ENCODE measurements around the gene SCGB3A1. TPM values are rescaled to one million over a fixed set of nuclear protein-coding genes. Genes with fewer than 3 reads are reported as not detected.

Gene SCGB3A1
- total RNA-seq, 1 experiment from 2014 or later, result not detected

- Mint-ChIP-seq H3K36me3 (ENCODE audit: insufficient read depth, unreplicated experiment) (no peaks in the 10 kb centered on the region), H3K27ac (ENCODE audit: unreplicated experiment) (no peak overlapping the region), H3K9me3 (ENCODE audit: low read depth, unreplicated experiment) (no peaks in the 10 kb centered on the region), H3K4me3 (ENCODE audit: low read depth, unreplicated experiment) (no peak overlapping the region), H3K4me1 (ENCODE audit: low read depth, unreplicated experiment) (peaks cover 11% of the 10 kb centered on the region), H3K27me3 (ENCODE audit: unreplicated experiment) (peaks cover 74% of the 10 kb centered on the region)
- CTCF ChIA-PET, result no interaction called here
- DNase-seq, result no peak
- no peak for TF ChIP-seq CTCF (IDR thresholded peaks at IDR 0.05; ENCODE audit: unreplicated experiment)
- intact Hi-C loops (cut with micrococcal nuclease; ENCODE audit: unreplicated experiment), result no loop called here
- no TSS peak for BruUV-seq (replicated peaks)
Measured at GRCh38 chr5:180623411-180623834, 32.1 kb upstream of the SCGB3A1 start.

- BruUV-seq (replicated peaks), result no TSS peak
- Mint-ChIP-seq H3K4me1 (ENCODE audit: low read depth, unreplicated experiment) (peaks cover 11% of the 10 kb centered on the region), H3K27ac (ENCODE audit: unreplicated experiment) (no peak overlapping the region), H3K36me3 (ENCODE audit: insufficient read depth, unreplicated experiment) (no peaks in the 10 kb centered on the region), H3K9me3 (ENCODE audit: low read depth, unreplicated experiment) (no peaks in the 10 kb centered on the region), H3K27me3 (ENCODE audit: unreplicated experiment) (peaks cover 79% of the 10 kb centered on the region), H3K4me3 (ENCODE audit: low read depth, unreplicated experiment) (no peak overlapping the region)
- no peak for TF ChIP-seq CTCF (IDR thresholded peaks at IDR 0.05; ENCODE audit: unreplicated experiment)
- DNase-seq, result no peak
- intact Hi-C loops (cut with micrococcal nuclease; ENCODE audit: unreplicated experiment), result no loop called here
- CTCF ChIA-PET, result no interaction called here
Measured at GRCh38 chr5:180622910-180623309, 31.6 kb upstream of the SCGB3A1 start.

DNA sequence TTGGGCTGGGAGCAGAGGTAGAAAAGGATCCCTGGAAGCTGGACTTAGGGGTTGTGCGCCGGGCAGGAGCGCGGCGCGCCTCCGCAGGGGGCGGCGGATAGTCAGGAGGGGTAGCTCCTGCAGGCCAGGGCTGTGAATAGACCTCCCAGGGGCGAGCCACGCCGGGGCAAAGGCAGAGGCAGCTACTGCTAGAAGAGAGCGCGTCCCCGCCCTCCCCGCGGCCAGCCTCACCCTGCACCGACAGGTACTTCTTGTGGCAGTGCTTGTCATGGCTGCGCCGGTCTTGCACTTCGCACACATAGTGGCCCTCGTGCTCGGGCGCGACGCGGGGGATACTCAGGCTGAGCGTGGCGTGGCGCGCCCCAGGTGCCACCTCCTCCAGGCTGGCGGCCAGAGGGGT is 30.0 kb upstream of the SCGB3A1 start:
- CTCF ChIA-PET, result no interaction called here
- no peak for DNase-seq
- intact Hi-C loops (cut with micrococcal nuclease; ENCODE audit: unreplicated experiment), result no loop called here
- Mint-ChIP-seq H3K4me3 (ENCODE audit: low read depth, unreplicated experiment) (no peak overlapping the region), H3K9me3 (ENCODE audit: low read depth, unreplicated experiment) (no peaks in the 10 kb centered on the region), H3K36me3 (ENCODE audit: insufficient read depth, unreplicated experiment) (no peaks in the 10 kb centered on the region), H3K4me1 (ENCODE audit: low read depth, unreplicated experiment) (peaks cover 11% of the 10 kb centered on the region), H3K27me3 (ENCODE audit: unreplicated experiment) (peaks cover 74% of the 10 kb centered on the region), H3K27ac (ENCODE audit: unreplicated experiment) (no peak overlapping the region)
- BruUV-seq (replicated peaks), result no TSS peak
- no peak for TF ChIP-seq CTCF (IDR thresholded peaks at IDR 0.05; ENCODE audit: unreplicated experiment)

DNA sequence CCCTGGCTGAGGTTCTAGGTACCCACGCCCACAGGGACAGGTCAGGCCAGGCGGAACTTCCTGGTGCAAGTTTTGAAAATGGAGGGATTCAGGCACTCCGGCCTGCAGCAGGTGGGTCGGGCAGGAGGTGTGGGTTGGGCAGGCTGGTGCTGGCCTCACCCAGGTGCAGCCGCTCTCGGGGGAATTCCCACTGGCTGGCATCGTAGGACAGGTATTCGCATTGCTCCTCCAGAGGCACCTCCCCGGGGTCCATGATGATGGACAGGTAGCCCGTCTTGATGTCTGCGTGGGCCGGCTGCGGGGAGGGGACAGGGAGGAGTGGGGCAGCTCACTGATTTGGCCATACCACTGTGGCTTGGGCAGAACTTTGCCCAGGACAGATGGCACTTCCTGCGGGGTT is 28.7 kb upstream of the SCGB3A1 start:
- peaks cover 78% of the 10 kb centered on the region for H3K27me3 Mint-ChIP-seq (ENCODE audit: unreplicated experiment)
- H3K9me3 Mint-ChIP-seq (ENCODE audit: low read depth, unreplicated experiment), result no peaks in the 10 kb centered on the region
- peaks cover 11% of the 10 kb centered on the region for H3K4me1 Mint-ChIP-seq (ENCODE audit: low read depth, unreplicated experiment)
- no peak for TF ChIP-seq CTCF (IDR thresholded peaks at IDR 0.05; ENCODE audit: unreplicated experiment)
- no peak for DNase-seq
- no peak overlapping the region for H3K27ac Mint-ChIP-seq (ENCODE audit: unreplicated experiment)
- BruUV-seq (replicated peaks), result no TSS peak
- CTCF ChIA-PET, result no interaction called here
- H3K4me3 Mint-ChIP-seq (ENCODE audit: low read depth, unreplicated experiment), result no peak overlapping the region
- intact Hi-C loops (cut with micrococcal nuclease; ENCODE audit: unreplicated experiment), result no loop called here
- no peaks in the 10 kb centered on the region for H3K36me3 Mint-ChIP-seq (ENCODE audit: insufficient read depth, unreplicated experiment)

- Mint-ChIP-seq H3K4me1 (ENCODE audit: low read depth, unreplicated experiment) (peaks cover 11% of the 10 kb centered on the region), H3K27me3 (ENCODE audit: unreplicated experiment) (peaks cover 80% of the 10 kb centered on the region), H3K9me3 (ENCODE audit: low read depth, unreplicated experiment) (no peaks in the 10 kb centered on the region), H3K4me3 (ENCODE audit: low read depth, unreplicated experiment) (no peak overlapping the region), H3K27ac (ENCODE audit: unreplicated experiment) (no peak overlapping the region), H3K36me3 (ENCODE audit: insufficient read depth, unreplicated experiment) (no peaks in the 10 kb centered on the region)
- DNase-seq, result no peak
- BruUV-seq (replicated peaks), result no TSS peak
- no peak for TF ChIP-seq CTCF (IDR thresholded peaks at IDR 0.05; ENCODE audit: unreplicated experiment)
- CTCF ChIA-PET, result no interaction called here
- intact Hi-C loops (cut with micrococcal nuclease; ENCODE audit: unreplicated experiment), result no loop called here
Measured at GRCh38 chr5:180619563-180619915, 28.2 kb upstream of the SCGB3A1 start.

All from Calu3 (cell line).